Lung (tissue), 12 donors: Measurements from ENCODE around the gene MT1B. TPM values are rescaled to one million over a fixed set of nuclear protein-coding genes. Genes with fewer than 3 reads are reported as not detected.

ENCODE experiments used
- ATAC-seq: fragments of 200-7000 bp; cut with Tn5 transposase; one replicate; pipeline ENCODE4 v1.9.1; 2020; ENCODE audit warnings: moderate number of reproducible peaks; ENCODE audit not compliant: insufficient read depth, low FRiP score
- DNase-seq, 3 donors: peaks; one replicate each; pipeline ENCODE4 v3.0.0-alpha.2; 2013 to 2017
- H3K27ac ChIP-seq, 2 donors: one replicate each; pipeline ENCODE4 v1.5.1; 2013; ENCODE audit warnings: mild to moderate bottlenecking in 2 of 2, moderate library complexity in 2 of 2, control low read depth in 1 of 2, inconsistent platforms in 1 of 2, low read depth in 1 of 2, low read length in 1 of 2
- H3K27me3 ChIP-seq, 3 donors: one replicate each; pipeline ENCODE4 v1.5.1; 2013; ENCODE audit warnings: low read length in 2 of 3; ENCODE audit not compliant: control insufficient read depth in 3 of 3, insufficient read depth in 3 of 3
- H3K36me3 ChIP-seq, 4 donors: one replicate each; pipeline ENCODE4 v1.5.1; 2013; ENCODE audit warnings: low read length in 4 of 4, mild to moderate bottlenecking in 1 of 4, moderate library complexity in 1 of 4; ENCODE audit not compliant: control insufficient read depth in 4 of 4, insufficient read depth in 4 of 4
- H3K4me1 ChIP-seq, 5 donors: one replicate each; pipeline ENCODE4 v1.5.1; 2013; ENCODE audit warnings: low read length in 5 of 5, mild to moderate bottlenecking in 2 of 5, moderate library complexity in 1 of 5; ENCODE audit not compliant: control insufficient read depth in 5 of 5, insufficient read depth in 5 of 5
- H3K4me3 ChIP-seq: one replicate; pipeline ENCODE4 v1.5.1; 2013; ENCODE audit warnings: mild to moderate bottlenecking, control low read depth, moderate library complexity
- H3K9ac ChIP-seq, 2 donors: one replicate each; pipeline ENCODE4 v1.5.1; 2013; ENCODE audit warnings: low read length in 2 of 2, control low read depth in 1 of 2; ENCODE audit not compliant: insufficient read depth in 1 of 2
- H3K9me3 ChIP-seq, 4 donors: one replicate each; pipeline ENCODE4 v1.5.1; 2013; ENCODE audit warnings: low read length in 3 of 4, mild to moderate bottlenecking in 1 of 4, moderate library complexity in 1 of 4; ENCODE audit not compliant: control insufficient read depth in 4 of 4, insufficient read depth in 3 of 4
- CTCF ChIP-seq: IDR thresholded peaks from 2 replicates; pipeline ENCODE4 v1.5.1; 2012; ENCODE audit warnings: mild to moderate bottlenecking; ENCODE audit errors: control extremely low read depth, extremely low read depth
- WGBS, 2 donors: extraction: QIAGEN DNeasy Blood & Tissue Kit; methylation state at CpG; one replicate each; pipeline ENCODE4 v1.1.7; 2013; 5-methylcytosine and 5-hydroxymethylcytosine counted together
- polyA plus RNA-seq, 2 donors: library from polyadenylated mRNA; stranded (reverse); fragments of 200-250 nt; gene quantifications; one replicate each; pipeline ENCODE4 v1.2.1, GENCODE V29; 2013
- total RNA-seq, 2 donors: library from RNA; depleted of rRNA in 1 of 2; stranded (reverse); fragments of >200 nt in 1 of 2; gene quantifications; one replicate each; pipeline ENCODE4 v1.2.1, GENCODE V29; 2014 to 2021
- donor health status: control.
- donor health status: control.
- donor health status: Bipolar disorder and iron deficiency.
- donor health status: healthy.
- donor health status: DM: yes; HTN: yes; CAD: no.

Gene MT1B
- total and polyA plus RNA-seq, 4 donors, result not detected

- Histone ChIP-seq H3K27me3 (peaks cover 0 to 40% (median 6%) of the 10 kb centered on the region in 3 donors), H3K9me3 (peaks cover 0 to 2% (median 0%) of the 10 kb centered on the region in 4 donors), H3K4me1 (peaks cover 0 to 14% (median 7%) of the 10 kb centered on the region in 5 donors), H3K27ac (peak overlapping the region in 1 of 2 donors; percentile 75), H3K4me3 (peak overlapping the region; percentile 1), H3K36me3 (no peaks in the 10 kb centered on the region), H3K9ac (no peak overlapping the region)
- no peak for TF ChIP-seq CTCF
- no peak for ATAC-seq
- no peak for DNase-seq
- WGBS, 2 donors, result 33 to 38% methylated on average over 23 of the region's 23 CpGs
These were observed 35.0 kb upstream of the MT1B start for GRCh38 chr16:56616608-56617211.

GRCh38 chr16:56617212-56618085 lies 34.2 kb upstream of the MT1B start:
- H3K27me3 ChIP-seq, result peaks cover 0 to 40% (median 6%) of the 10 kb centered on the region in 3 donors
- H3K4me3 ChIP-seq, result peak overlapping the region; percentile 1
- DNase-seq (peak; percentile 90 to 95 (median 92)), ATAC-seq (peak; percentile 85)
- H3K27ac ChIP-seq, result peak overlapping the region in 1 of 2 donors; percentile 75
- no peak overlapping the region for H3K9ac ChIP-seq
- peaks cover 0 to 14% (median 7%) of the 10 kb centered on the region in 5 donors for H3K4me1 ChIP-seq
- H3K36me3 ChIP-seq, result no peaks in the 10 kb centered on the region
- TF ChIP-seq CTCF, result no peak
- peaks cover 0 to 2% (median 0%) of the 10 kb centered on the region in 4 donors for H3K9me3 ChIP-seq
- 2 to 4% methylated on average over 36 to 41 of the region's 41 CpGs for WGBS, 2 donors

- no peak for TF ChIP-seq CTCF
- DNase-seq (no peak), ATAC-seq (no peak)
- Histone ChIP-seq H3K4me1 (peaks cover 0 to 14% (median 7%) of the 10 kb centered on the region in 5 donors), H3K9me3 (peaks cover 0 to 2% (median 0%) of the 10 kb centered on the region in 4 donors), H3K4me3 (no peak overlapping the region), H3K27me3 (peaks cover 0 to 40% (median 6%) of the 10 kb centered on the region in 3 donors), H3K9ac (no peak overlapping the region), H3K36me3 (no peaks in the 10 kb centered on the region), H3K27ac (no peak overlapping the region)
- WGBS, 2 donors, result 50 to 83% methylated on average over 6 of the region's 6 CpGs
These were observed 33.5 kb upstream of the MT1B start for GRCh38 chr16:56618138-56618537.
